HG03378 (cell line): Measurements from ENCODE around the gene TMEM232.

Source experiments
- ATAC-seq: cut with Tn5 transposase; IDR thresholded peaks from one replicate; pipeline ENCODE4 v1.9.1; 2021; ENCODE audit warnings: mild to moderate bottlenecking, moderate library complexity; ENCODE audit not compliant: unreplicated experiment

Gene TMEM232

DNA sequence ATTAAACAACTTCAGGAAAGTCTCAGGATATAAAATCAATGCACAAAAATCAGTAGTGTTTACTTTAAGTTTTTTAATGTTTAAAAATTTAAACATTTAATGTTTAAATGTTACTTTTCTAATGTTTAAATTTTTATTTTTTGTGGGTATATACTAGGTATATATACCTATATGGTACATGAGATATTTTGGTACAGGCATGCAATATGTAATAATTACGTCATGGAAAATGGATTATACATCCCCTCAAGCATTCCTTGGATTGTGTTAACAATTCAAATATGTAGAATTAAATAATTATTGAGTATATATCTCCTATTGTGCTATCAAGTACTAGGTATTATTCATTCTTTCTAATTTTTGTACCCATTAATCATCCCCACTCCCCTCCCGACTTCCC is 291.3 kb downstream of the TMEM232 start:
- ATAC-seq, result no peak

DNA sequence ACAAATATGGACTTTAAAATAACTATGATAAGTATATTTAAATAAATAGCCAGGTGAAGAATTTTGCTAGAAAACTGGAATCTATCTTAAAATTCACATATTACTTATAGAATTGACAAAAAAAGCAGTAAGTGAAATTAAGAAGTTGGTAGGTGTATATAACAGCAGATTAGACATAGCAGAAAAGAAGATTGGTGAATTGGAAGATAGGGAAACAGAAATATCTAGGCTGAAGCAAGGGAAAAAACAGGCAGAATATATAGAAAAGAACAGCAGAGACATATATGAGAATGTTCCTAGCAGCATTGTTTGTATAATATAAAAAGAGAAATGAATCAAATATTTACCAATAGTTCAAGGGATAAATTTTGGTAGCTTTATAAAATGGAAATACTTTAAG is 294.9 kb downstream of the TMEM232 start:
- no peak for ATAC-seq

- peak; percentile 69 for ATAC-seq
These were observed 312.1 kb downstream of the TMEM232 start for GRCh38 chr5:110414360-110414759.

DNA sequence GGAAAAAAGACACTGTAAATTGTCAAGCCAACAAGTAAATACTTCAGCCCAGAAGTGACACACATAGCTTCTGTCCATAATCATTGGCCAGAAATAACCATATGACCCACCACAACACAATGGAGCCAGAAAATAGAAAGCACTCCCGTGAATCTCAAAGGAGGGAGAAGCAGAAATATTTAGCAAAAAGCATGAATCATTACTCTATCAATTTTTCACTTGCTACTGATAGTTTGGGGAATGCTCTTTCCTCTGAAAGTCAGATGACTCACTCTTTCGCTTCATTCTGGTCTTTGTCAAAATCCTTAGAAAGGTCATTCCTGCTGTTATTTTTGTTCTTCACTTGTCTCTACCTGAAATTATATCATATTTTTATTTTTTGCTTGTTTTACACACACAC is 312.6 kb downstream of the TMEM232 start:
- ATAC-seq, result no peak

- no peak for ATAC-seq
These were observed 316.9 kb downstream of the TMEM232 start for GRCh38 chr5:110409571-110409970.

DNA sequence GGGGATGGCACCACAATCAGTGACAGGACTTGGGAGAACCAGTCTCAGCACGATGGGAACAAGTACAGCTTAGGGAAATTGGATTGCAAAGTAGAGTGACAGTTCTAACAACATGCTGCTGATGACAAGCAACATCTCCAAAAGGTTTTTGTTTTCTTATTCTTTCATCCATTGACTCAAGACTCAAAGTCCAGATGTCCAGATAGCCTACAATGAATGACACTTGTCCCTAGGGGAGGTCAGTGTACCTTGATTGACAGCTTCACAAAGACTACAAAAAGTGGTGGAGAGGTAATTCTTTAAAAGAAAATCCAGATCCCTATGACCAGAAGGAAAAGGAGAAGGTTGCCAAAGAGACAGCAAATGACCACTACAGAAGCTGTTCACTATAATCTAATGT is 323.9 kb downstream of the TMEM232 start:
- ATAC-seq, result no peak

- ATAC-seq, result no peak
These were observed 324.6 kb downstream of the TMEM232 start for GRCh38 chr5:110401881-110402280.

DNA sequence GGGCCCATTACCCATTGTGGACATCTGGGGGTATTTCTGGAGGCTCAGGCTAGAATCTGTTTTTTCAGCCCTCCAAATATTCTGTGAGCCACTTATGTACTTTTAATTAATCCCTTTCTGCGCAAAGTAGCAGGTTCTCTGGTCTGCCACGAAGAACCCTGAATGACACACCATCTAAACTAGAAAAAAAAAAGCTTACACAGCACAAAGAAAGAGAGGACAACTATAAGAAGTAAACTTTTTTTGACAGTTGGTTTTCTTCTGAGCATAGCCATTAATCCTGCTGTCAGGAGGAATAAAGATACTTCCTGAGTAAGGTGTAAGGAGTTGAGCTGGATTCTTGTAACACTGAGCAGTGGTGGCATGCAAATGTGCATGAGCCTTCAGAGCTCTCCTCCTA is 327.5 kb downstream of the TMEM232 start:
- no peak for ATAC-seq

DNA sequence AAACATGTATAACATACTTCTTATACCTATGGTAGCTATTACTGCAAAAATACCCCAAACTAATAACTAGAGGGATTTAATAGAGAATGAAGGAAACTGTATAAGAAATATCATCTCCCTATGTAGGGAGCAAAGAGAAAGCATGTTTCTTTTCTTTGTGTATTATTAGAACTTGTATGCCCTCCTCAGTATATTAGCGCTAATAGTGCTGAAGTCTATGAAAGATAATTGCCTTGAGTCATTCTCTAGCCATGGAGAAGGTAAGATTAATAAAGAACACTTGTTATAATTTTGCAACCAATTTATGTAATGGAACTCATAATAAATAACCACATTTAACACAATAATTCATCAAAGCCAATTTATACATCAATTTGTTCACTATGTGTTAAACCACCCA is 329.2 kb downstream of the TMEM232 start:
- no peak for ATAC-seq

DNA sequence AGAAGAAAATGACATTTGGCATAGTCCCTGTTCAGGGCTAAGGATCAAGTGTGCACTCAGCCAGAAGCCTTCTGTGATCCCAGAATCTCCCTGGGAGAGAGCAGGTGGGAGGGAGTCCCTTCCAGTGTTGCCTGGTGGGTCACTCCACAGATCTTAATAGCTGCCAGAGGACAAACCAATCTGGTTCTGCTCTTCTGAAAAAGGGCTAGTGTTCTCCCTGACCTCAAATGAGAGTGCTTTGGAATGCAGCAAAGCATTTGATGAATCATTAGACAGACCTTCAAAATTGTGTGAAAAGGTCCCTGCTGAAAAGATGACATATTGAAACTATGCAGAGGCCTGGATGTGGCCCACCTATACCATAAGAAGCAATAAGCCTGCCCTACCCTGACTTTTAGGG is 339.7 kb downstream of the TMEM232 start:
- no peak for ATAC-seq

GRCh38 chr5:110383231-110383630 is 343.2 kb downstream of the TMEM232 start:
- ATAC-seq, result no peak

- no peak for ATAC-seq
These were observed 348.5 kb downstream of the TMEM232 start for GRCh38 chr5:110377943-110378342.

DNA sequence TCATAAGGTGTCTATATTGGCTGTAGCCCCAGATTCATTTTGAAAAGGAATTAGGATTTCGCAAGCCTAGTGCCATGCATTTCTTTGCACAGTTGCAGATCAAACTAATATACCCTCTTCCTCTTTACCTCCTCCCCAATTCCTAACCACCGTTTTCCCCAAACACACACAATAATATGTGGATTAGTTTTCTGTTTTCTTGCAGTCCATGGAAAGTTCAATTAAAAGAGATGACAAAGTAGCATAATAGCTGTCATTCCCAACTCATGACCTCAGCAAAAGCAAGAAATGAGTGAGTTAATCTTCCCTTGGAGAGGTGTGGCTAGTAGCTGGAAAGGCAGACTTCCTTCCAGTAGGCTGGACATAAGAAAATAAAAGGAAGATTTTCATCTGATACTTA is 349.1 kb downstream of the TMEM232 start:
- ATAC-seq, result no peak

DNA sequence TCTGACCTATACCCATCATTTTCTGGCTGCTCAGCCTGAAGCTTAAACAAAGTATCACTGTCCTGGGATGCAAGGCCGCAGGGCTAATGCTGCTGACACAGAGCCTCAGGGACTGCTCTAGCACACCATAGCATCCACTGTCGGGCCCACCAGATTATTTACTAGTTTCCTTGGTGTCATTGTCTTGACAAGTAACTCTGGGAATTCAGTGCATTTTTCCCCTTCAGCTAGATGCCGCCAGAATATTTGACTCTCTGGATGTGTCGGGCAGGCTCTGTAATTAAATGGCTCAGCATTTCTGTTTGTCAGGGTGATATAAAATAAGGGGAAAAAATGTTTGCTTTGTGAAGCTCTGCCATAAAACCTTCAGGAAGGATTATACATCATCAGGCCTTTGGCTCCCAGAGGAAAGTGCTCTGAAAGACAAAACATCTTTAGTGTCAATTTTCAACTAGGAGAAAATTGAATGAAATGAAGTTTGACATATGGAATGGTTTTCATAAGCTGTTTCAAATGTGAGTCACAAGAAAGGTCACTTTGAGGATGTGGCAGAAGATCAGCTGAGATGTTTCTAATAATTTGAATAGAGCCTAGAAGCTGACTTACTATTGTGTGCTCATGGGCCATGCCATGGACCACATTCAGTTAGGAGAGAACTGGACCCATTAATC is 350.1 kb downstream of the TMEM232 start:
- ATAC-seq, result no peak

DNA sequence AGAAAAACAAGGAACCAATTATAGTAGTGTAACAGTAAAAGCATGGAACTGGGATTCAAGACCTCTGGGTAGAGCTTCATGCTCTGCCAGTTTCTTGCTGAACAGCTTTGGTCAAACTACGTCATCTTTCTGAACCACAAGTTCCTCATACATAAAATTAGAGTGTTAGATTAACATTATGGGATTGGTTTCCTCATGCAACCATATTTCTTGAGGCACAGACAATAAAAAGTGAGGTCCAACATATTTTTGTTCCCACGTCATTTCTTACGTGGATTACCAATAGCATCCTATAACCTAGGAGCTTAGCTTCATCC is 354.8 kb downstream of the TMEM232 start:
- peak; percentile 94 for ATAC-seq

DNA sequence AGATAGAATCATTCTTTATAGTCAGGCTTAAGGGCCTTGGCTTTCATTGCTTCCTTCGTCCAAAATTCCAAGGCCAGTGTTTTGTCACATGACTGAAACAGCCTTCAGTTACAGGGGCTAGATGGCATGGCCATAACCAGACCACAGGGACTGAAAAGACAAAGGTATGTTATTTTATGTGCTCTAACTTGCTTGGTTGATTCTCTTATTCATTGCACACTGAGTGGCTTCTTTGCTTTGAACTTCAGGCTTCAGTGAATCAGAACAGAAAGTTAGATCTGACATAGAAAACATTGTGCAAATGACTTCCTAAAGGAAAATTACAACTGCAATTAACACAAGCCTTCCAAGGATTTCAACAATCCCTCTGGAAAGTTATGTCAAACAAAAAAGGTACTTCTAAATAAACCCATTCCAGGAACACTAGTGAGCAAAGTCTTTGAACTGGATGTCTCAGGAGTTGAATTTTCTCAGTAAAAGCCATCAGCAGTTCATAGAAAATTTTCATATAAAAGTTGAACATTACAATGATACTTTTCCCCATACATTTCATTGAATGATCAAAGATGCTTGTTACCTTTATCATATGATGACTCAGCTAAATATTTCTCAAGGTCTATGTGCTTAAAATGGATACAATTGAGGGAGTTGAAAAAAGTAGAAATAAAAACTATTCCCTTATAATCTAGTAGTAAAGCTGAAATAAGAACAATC is 355.3 kb downstream of the TMEM232 start:
- peak; percentile 7 for ATAC-seq
